Measurements from ENCODE around the gene DAGLA. TPM values are rescaled to one million over a fixed set of nuclear protein-coding genes. Genes with fewer than 3 reads are reported as not detected.

The DAGLA gene
- total RNA-seq, 1 experiment from 2014 or later = 0.98 TPM

DNA sequence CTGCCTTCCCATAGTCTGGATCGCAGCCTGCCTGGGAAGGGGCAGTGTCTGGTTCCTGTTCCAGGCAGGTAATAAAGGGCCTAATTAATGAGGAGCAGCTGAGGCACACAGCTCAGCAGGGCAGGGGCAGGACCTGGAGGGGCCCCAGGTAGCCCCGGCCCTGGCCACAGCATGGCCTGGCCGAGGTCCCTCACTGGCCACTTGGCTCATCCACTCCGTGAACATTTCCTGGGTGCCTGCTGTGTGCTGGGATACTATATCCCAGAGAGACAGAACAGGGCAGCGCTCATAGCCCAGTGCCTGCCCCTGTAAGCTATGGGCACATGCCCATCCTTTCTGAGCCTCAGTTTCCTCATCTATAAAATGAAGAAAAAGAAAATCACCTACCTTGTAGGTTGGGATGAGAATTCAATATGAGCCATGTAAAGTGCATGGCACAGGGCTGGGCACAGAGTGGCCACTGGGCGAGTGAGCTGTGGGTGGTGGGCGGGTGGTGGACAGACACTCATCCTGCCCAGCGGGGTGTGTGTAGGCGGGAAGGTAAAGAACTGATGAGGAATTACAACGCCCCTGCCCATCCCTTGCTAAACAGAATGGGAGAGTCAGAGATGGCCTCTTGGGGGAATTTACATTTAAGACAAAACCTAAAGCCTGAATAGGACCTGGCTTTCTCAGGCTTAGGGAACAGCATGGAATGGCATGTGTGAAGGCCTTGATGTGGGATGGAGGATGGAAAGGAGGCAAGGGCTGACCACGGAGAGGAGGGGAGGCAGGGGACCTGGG lies 81.4 kb downstream of the DAGLA start:
- in situ Hi-C loops (cut with HindIII; ENCODE audit: low pct_unique_long_range_greater_than_20kb, low sequenced_read_pairs) = no loop called here
- no peak for DNase-seq (ENCODE audit: low read depth, low spot score)

DNA sequence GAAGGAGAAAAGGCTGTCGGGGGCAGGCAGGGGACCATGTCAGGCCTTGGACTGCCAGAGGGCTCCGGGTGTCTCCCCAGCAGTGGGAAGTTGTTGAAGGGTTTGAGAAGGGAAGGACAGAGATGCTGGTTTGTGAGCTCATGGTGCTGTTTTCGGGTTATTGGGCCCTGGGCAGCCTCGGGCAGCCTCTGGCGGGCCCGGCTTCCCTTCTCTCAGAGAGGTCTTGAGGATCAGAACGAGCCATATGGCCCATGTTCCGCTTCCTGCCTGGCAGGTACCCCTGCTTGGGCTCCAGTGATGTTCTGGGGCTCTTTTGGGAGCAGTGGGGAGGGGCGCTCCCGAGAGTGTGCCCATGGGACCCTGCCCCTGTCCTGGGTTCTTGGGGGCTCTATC lies 82.0 kb downstream of the DAGLA start:
- in situ Hi-C loops (cut with HindIII; ENCODE audit: low pct_unique_long_range_greater_than_20kb, low sequenced_read_pairs) = no loop called here
- DNase-seq (ENCODE audit: low read depth, low spot score) = no peak

GRCh38 chr11:61762798-61763197 lies 82.6 kb downstream of the DAGLA start:
- no peak for DNase-seq (ENCODE audit: low read depth, low spot score)
- in situ Hi-C loops (cut with HindIII; ENCODE audit: low pct_unique_long_range_greater_than_20kb, low sequenced_read_pairs) = no loop called here

DNA sequence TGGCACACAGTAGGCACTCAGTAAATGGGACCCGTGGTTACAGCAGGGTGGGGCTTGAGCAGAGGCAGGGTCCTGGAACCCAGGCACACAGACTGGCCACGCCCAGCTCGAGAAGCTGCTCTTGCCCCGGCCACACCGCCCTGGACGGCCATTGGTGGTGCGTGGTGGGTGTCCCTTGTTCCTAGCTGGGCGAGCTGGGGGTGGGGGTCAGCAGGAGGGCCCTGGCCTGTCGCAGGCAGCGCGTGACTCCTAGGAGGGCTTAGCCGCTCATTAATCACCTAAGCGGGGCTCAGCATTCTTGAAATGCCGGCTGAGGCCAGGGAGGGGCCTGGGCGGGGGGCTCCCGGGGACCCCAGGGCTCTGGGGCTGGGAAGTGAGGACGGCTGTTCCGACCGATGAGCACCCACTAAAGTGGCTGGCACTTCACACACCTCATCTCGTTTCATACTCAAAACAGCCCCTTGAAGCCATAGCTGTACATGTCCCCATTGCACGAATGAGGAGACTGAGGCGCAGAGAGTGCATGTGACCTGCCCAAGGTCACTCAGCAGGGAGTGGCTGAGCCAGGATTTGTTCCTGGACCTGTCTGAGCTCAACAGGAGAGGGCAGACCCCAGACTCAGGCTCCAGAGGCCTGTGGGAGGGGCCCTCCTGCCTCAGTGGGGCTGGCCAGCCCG lies 83.9 kb downstream of the DAGLA start:
- no peak for DNase-seq (ENCODE audit: low read depth, low spot score)
- in situ Hi-C loops (cut with HindIII; ENCODE audit: low pct_unique_long_range_greater_than_20kb, low sequenced_read_pairs) = no loop called here

- no peak for DNase-seq (ENCODE audit: low read depth, low spot score)
- in situ Hi-C loops (cut with HindIII; ENCODE audit: low pct_unique_long_range_greater_than_20kb, low sequenced_read_pairs) = no loop called here
Observed at GRCh38 chr11:61764606-61765260, 84.5 kb downstream of the DAGLA start.

GRCh38 chr11:61765550-61766253 lies 85.5 kb downstream of the DAGLA start:
- in situ Hi-C loops (cut with HindIII; ENCODE audit: low pct_unique_long_range_greater_than_20kb, low sequenced_read_pairs) = no loop called here
- DNase-seq (ENCODE audit: low read depth, low spot score) = no peak

DNA sequence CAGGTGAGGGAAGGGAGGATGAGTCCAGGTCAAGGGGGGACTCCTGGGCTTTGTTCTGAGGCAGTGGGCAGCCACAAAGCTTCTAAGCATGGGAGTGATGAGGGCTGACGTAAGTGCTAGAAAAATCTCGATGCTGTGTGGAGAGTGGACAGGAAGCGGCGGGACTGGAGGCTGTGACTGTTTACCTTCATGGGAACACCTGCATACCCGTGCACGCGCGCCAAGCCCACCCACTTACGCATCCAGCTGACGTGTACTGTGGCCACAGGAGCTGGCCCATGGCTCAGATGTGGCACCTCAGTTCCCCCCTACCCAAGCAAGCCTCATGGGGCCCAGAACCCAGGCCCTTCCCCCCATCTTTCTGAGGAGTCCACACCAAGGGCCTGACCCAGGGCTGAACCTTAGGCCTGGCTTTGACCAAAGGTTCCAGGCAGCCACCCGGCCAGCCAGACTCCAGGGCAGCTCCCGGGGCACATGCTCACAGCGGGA lies 86.2 kb downstream of the DAGLA start:
- no peak for DNase-seq (ENCODE audit: low read depth, low spot score)
- in situ Hi-C loops (cut with HindIII; ENCODE audit: low pct_unique_long_range_greater_than_20kb, low sequenced_read_pairs) = no loop called here

- in situ Hi-C loops (cut with HindIII; ENCODE audit: low pct_unique_long_range_greater_than_20kb, low sequenced_read_pairs) = no loop called here
Observed at GRCh38 chr11:61768376-61769076, 88.3 kb downstream of the DAGLA start.

DNA sequence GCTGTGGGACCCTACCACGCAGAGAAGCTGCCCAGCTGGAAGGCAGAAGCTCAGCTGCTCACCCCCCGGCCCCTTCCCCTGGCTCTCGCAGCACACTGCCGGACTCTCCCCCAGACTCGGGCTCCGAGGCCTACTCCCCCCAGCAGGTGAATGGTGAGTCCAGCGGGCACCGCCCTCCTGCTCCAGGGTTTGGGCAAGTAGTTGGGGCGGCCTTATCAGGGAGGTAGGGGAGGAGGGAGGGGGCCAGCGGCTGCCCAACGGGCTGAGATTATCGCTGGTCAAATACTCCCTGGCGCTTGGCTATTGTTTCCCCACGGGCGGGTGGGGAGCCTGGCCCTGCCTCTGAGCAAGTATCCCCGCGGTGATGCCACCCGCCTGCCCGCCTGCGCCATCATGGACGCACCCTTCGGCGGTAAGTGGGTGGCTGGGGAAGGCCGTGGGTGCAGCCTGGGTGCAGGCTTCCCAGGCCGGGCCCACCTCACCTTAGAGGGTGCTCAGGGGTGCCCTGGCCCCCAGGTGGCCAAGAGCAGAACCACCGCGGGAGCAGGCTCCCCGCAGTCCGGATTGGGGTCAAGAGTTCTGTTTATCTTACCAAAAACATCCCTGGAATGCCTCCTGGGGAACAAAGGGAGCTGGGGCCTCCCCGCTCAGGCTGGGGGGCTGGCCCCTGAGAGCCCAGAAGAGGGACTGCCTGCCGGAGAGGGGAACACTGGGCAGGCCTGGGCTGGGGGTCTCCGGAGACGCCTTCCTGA lies 89.2 kb downstream of the DAGLA start:
- no peak for DNase-seq (ENCODE audit: low read depth, low spot score)
- in situ Hi-C loops (cut with HindIII; ENCODE audit: low pct_unique_long_range_greater_than_20kb, low sequenced_read_pairs) = no loop called here

More at GRCh38 chr11:61768376-61769076, 88.3 kb downstream of the DAGLA start:
- no peak for DNase-seq (ENCODE audit: low read depth, low spot score)

GRCh38 chr11:61769946-61770683 lies 89.9 kb downstream of the DAGLA start:
- in situ Hi-C loops (cut with HindIII; ENCODE audit: low pct_unique_long_range_greater_than_20kb, low sequenced_read_pairs) = no loop called here
- no peak for DNase-seq (ENCODE audit: low read depth, low spot score)

GRCh38 chr11:61771195-61771894 lies 91.2 kb downstream of the DAGLA start:
- in situ Hi-C loops (cut with HindIII; ENCODE audit: low pct_unique_long_range_greater_than_20kb, low sequenced_read_pairs) = no loop called here
- no peak for DNase-seq (ENCODE audit: low read depth, low spot score)

- in situ Hi-C loops (cut with HindIII; ENCODE audit: low pct_unique_long_range_greater_than_20kb, low sequenced_read_pairs) = no loop called here
- no peak for DNase-seq (ENCODE audit: low read depth, low spot score)
Observed at GRCh38 chr11:61771985-61772455, 91.8 kb downstream of the DAGLA start.

GRCh38 chr11:61773356-61773755 lies 93.2 kb downstream of the DAGLA start:
- in situ Hi-C loops (cut with HindIII; ENCODE audit: low pct_unique_long_range_greater_than_20kb, low sequenced_read_pairs) = no loop called here
- no peak for DNase-seq (ENCODE audit: low read depth, low spot score)

DNA sequence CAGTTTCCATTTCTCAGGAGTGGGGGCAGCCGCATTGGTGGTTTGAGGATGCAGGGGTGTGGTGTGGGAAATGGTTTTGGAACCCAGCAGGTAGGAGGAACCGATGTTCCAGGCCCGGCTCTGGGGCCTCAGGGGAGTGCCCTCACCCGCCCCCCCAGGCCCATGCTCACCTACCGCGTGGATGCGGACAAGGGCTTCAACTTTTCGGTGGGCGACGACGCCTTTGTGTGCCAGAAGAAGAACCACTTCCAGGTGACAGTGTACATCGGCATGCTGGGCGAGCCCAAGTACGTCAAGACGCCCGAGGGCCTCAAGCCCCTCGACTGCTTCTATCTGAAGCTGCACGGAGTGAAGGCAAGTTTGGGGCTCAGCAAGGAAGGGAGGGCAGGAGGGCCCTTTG lies 93.6 kb downstream of the DAGLA start:
- no peak for DNase-seq (ENCODE audit: low read depth, low spot score)
- in situ Hi-C loops (cut with HindIII; ENCODE audit: low pct_unique_long_range_greater_than_20kb, low sequenced_read_pairs) = no loop called here

DNA sequence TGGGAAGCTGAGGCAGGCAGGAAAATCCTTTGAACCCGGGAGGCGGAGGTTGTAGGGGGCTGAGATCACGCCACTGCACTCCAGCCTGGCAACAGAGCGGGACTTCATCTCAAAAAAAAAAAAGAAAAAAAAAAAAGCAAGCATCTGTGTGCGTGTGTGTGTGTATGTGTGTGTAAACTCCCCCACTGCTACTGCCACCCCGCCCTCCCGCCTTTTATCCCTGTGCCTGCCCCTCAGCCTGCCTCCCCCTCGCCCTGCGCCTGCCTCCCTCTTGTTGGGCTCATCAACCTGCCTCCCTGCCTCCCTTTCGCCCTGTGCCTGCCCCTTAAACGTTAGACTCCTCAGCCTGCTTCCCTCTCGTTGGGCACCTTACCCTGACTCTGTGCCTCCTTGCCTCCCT lies 94.2 kb downstream of the DAGLA start:
- no peak for DNase-seq (ENCODE audit: low read depth, low spot score)
- in situ Hi-C loops (cut with HindIII; ENCODE audit: low pct_unique_long_range_greater_than_20kb, low sequenced_read_pairs) = no loop called here

DNA sequence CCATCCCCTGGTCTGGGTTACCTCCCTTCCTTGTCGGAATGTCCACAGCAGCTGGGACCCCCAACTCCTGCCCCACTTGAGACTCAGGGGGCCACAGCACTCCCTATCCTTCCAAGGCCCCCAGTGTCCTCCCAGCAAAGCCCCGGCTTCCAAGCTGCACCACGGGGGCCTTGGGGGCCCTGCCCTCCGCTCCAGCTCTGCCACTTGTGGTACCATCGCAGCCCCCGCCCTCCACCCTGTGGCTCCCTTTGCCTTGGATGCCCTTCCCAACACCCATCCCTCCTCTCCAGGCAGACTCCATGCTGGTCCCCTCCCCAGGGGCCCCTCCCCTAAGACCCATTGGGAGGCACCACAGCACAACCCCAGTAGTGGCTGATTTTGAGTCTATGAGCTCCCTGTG lies 94.9 kb downstream of the DAGLA start:
- in situ Hi-C loops (cut with HindIII; ENCODE audit: low pct_unique_long_range_greater_than_20kb, low sequenced_read_pairs) = no loop called here
- DNase-seq (ENCODE audit: low read depth, low spot score) = no peak

All from SK-MEL-5 (cell line).